Osteocyte (in vitro differentiated cells): ENCODE data around the gene AAGAB. TPM values are rescaled to one million over a fixed set of nuclear protein-coding genes. Genes with fewer than 3 reads are reported as not detected.

Experiments used
- DNase-seq: peaks from one replicate; pipeline ENCODE4 v3.0.0; 2021; ENCODE audit warnings: mixed read lengths; ENCODE audit not compliant: unreplicated experiment; ENCODE audit errors: extremely low spot score
- H3K27ac Mint-ChIP-seq: one replicate; pipeline ENCODE4 v1.8.0; 2021; ENCODE audit warnings: mild to moderate bottlenecking, mixed read lengths; ENCODE audit not compliant: unreplicated experiment
- H3K27me3 Mint-ChIP-seq: one replicate; pipeline ENCODE4 v1.8.0; 2021; ENCODE audit warnings: mixed read lengths; ENCODE audit not compliant: unreplicated experiment
- H3K36me3 Mint-ChIP-seq: one replicate; pipeline ENCODE4 v1.8.0; 2021; ENCODE audit warnings: mixed read lengths; ENCODE audit not compliant: unreplicated experiment
- H3K4me1 Mint-ChIP-seq: one replicate; pipeline ENCODE4 v1.8.0; 2021; ENCODE audit warnings: mixed read lengths; ENCODE audit not compliant: unreplicated experiment
- H3K4me3 Mint-ChIP-seq: one replicate; pipeline ENCODE4 v1.8.0; 2021; ENCODE audit warnings: mild to moderate bottlenecking, moderate library complexity, mixed read lengths; ENCODE audit not compliant: unreplicated experiment
- H3K9me3 Mint-ChIP-seq: one replicate; pipeline ENCODE4 v1.8.0; 2021; ENCODE audit warnings: mixed read lengths; ENCODE audit not compliant: unreplicated experiment
- total RNA-seq: library from RNA; stranded (reverse); gene quantifications from 2 replicates; pipeline ENCODE4 v1.2.1, GENCODE V29; 2021
- TF ChIP-seq, protein P1 (sequence below): fragments of 200-600 bp; sonication (generic); IDR thresholded peaks from 2 replicates; pipeline ENCODE4 v1.5.0; 2021; ENCODE audit warnings: antibody characterized with exemption, mild to moderate bottlenecking, moderate library complexity

AAGAB gene
- total RNA-seq, 1 donor from 2014 or later: 32.8 TPM

DNA sequence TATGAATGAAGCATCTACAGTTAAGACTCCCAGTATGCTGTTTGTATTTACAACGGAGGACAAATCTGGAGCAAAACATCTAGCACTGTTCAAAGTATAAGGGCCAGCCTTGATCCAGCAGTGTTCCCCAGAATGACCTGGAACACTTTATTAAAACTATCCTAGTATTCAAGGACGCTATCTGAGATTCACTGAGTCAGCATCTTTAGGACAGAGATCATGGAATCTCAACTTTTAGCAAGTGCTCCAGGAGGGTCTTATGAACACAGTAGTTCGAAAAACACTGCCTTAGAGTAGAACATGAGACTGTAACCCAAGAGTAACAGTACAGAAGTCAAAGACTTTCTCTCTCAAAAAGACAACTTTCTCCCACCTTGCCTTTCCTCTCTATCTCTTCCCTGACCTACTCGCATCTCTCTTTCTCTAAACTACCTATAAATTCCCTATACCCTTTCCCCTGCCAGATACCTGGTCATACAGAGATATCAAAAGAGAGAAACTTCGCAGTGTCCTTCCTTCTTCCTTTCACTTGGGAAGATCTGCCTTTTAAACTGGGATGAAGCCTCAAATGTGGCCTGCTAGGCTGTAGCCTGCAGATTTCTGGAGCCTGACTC is 43.8 kb downstream of the AAGAB start:
- Mint-ChIP-seq H3K4me3 (no peak overlapping the region), H3K9me3 (no peaks in the 10 kb centered on the region), H3K27ac (no peak overlapping the region), H3K4me1 (peaks cover 3% of the 10 kb centered on the region), H3K27me3 (no peaks in the 10 kb centered on the region), H3K36me3 (peaks cover 21% of the 10 kb centered on the region)
- DNase-seq: no peak
- TF ChIP-seq, protein P1, sequence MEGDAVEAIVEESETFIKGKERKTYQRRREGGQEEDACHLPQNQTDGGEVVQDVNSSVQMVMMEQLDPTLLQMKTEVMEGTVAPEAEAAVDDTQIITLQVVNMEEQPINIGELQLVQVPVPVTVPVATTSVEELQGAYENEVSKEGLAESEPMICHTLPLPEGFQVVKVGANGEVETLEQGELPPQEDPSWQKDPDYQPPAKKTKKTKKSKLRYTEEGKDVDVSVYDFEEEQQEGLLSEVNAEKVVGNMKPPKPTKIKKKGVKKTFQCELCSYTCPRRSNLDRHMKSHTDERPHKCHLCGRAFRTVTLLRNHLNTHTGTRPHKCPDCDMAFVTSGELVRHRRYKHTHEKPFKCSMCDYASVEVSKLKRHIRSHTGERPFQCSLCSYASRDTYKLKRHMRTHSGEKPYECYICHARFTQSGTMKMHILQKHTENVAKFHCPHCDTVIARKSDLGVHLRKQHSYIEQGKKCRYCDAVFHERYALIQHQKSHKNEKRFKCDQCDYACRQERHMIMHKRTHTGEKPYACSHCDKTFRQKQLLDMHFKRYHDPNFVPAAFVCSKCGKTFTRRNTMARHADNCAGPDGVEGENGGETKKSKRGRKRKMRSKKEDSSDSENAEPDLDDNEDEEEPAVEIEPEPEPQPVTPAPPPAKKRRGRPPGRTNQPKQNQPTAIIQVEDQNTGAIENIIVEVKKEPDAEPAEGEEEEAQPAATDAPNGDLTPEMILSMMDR: no peak

DNA sequence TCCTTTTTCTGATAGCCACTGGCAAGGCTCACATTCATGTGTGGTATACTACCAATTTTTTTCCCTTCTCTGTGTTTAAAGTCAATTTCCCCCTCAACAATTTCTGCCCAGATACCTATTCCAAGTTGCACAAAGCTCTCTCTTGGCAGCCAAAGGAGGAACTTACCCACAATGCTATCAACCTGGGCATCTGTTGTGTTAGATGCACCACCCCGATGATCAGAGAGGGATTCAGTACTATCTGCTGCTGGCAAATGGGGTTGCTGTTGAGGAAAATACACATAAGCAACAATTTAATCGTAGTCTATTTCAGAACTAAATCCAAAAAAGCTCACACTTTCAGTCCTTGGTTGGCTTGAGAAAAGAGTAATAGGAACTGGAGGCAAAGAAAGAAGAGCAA is 46.1 kb downstream of the AAGAB start:
- H3K36me3 Mint-ChIP-seq: peaks cover 40% of the 10 kb centered on the region

DNA sequence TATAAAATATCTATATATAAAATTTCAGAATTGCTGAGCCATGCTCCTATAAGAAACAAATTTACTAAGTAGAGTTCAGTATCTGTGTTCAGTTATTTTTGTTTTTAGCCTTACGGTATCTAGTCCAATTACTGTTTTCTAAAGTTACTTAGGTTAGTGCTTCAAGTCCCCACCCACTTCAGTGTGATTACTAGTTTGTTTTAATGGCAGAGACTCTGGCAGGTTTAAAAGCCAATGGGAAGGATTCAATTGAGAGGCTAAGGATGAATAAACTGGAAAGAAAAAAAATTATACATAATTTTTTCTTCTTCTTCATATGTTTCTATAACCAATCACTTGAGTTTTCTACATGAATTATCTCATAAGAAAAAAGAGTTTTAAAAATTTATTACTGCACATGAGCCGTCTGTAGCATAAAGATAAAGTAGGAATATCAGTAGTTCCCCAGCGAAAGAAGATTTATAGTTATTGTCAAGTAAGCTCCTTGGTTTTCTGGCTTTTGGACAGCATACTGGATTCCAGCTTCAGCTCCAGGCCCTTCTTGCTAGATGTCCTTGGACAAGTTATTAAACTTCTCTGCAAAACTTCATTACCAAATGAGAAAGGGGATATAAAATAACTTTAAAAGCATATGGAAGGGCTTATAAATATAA is 46.8 kb downstream of the AAGAB start:
- Mint-ChIP-seq H3K4me3 (no peak overlapping the region), H3K27me3 (no peaks in the 10 kb centered on the region), H3K27ac (no peak overlapping the region), H3K9me3 (no peaks in the 10 kb centered on the region), H3K4me1 (no peaks in the 10 kb centered on the region), H3K36me3 (peaks cover 44% of the 10 kb centered on the region)
- no peak for DNase-seq
- TF ChIP-seq, protein P1: no peak

More for the DNA sequence above, 46.1 kb downstream of the AAGAB start:
- TF ChIP-seq, protein P1: no peak
- Mint-ChIP-seq H3K27ac (no peak overlapping the region), H3K9me3 (no peaks in the 10 kb centered on the region), H3K4me3 (no peak overlapping the region), H3K4me1 (no peaks in the 10 kb centered on the region), H3K27me3 (no peaks in the 10 kb centered on the region)
- DNase-seq: no peak

DNA sequence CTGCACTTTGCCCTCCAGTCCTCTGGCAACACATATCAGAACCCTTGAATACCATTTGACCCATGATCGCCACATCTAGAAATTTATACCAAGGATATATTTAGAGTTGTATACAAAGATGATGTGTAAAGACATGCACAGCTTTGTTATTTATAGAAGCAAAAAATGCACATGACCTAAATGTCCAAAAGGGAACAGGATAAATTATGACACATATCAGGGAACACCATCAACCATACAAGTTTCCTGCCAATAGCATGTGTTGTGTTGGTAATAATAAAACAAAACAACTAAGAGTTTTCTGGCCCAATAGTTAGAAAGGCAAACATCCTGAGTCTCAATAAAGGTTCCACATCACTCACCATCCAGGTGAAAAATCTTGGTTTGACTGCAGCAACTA is 51.5 kb downstream of the AAGAB start:
- no peak overlapping the region for H3K4me3 Mint-ChIP-seq
- no peaks in the 10 kb centered on the region for H3K27me3 Mint-ChIP-seq
- H3K27ac Mint-ChIP-seq: no peak overlapping the region
- H3K4me1 Mint-ChIP-seq: peaks cover 23% of the 10 kb centered on the region
- TF ChIP-seq, protein P1: no peak
- no peak for DNase-seq
- H3K36me3 Mint-ChIP-seq: peaks cover 47% of the 10 kb centered on the region
- no peaks in the 10 kb centered on the region for H3K9me3 Mint-ChIP-seq

DNA sequence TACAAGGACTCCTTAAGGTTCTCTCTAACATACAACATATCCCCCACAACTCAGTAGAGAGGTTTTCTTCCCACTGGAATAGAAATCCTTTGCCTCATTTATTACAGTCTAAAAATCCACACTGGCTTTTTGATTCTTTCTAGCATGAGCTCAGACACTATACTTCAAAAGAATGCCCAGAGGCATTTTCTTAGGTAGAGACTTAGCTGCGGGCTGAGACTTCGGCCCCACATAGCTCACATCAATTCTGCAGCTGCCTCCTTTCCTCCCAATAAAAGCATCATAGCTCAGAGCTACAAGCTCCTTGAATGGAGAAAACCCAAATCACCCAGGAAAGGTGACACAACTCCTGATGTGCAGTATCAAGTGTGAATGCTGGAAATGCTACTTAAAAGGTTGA is 52.4 kb downstream of the AAGAB start:
- Mint-ChIP-seq H3K27ac (no peak overlapping the region), H3K4me1 (peaks cover 23% of the 10 kb centered on the region), H3K4me3 (no peak overlapping the region), H3K9me3 (no peaks in the 10 kb centered on the region), H3K36me3 (peaks cover 46% of the 10 kb centered on the region), H3K27me3 (no peaks in the 10 kb centered on the region)
- no peak for DNase-seq
- TF ChIP-seq, protein P1: no peak
